SK-N-SH treated with all-trans-retinoic acid at 6 μM for 48 hours (cell line): ENCODE measurements around the gene SMAD6.

Experiments used
- ATAC-seq: fragments of 200-7000 bp; cut with Tn5 transposase; 3 replicates; pipeline ENCODE4 v1.9.1; 2020; ENCODE audit warnings: mild to moderate bottlenecking, moderate library complexity
- ARNTL ChIP-seq: fragments of 450-650 bp; formaldehyde crosslinking; IDR thresholded peaks from 2 replicates; pipeline ENCODE4 v1.5.0; 2020; ENCODE audit warnings: low read depth, mild to moderate bottlenecking, moderate library complexity, borderline replicate concordance
- BACH2 ChIP-seq: fragments of 250-450 bp; sonication (Bioruptor Pico); IDR thresholded peaks from 2 replicates; pipeline ENCODE4 v1.9.0; 2021; ENCODE audit warnings: mild to moderate bottlenecking, borderline replicate concordance
- CSDC2 ChIP-seq: fragments of 250-450 bp; sonication (Bioruptor Pico); IDR thresholded peaks from 2 replicates; pipeline ENCODE4 v1.5.0; 2020; ENCODE audit warnings: mild to moderate bottlenecking, moderate library complexity
- ESRRG ChIP-seq: fragments of 250-450 bp; sonication (Bioruptor Pico); IDR thresholded peaks from 2 replicates; pipeline ENCODE4 v1.6.1; 2021; ENCODE audit warnings: mild to moderate bottlenecking
- ISL1 ChIP-seq: fragments of 250-450 bp; sonication (Bioruptor Pico); IDR thresholded peaks from 2 replicates; pipeline ENCODE4 v2.1.2; 2022; ENCODE audit warnings: mild to moderate bottlenecking, moderate library complexity
- OSR1 ChIP-seq: fragments of 250-450 bp; sonication (Bioruptor Pico); IDR thresholded peaks from 2 replicates; pipeline ENCODE4 v1.8.0; 2022; ENCODE audit warnings: moderate library complexity, mild to moderate bottlenecking, inconsistent platforms
- PATZ1 ChIP-seq: fragments of 250-450 bp; sonication (Bioruptor Pico); IDR thresholded peaks from 2 replicates; pipeline ENCODE4 v1.8.0; 2020; ENCODE audit warnings: mild to moderate bottlenecking, moderate library complexity, borderline replicate concordance
- POU6F1 ChIP-seq: fragments of 250-450 bp; sonication (Bioruptor Pico); IDR thresholded peaks from 2 replicates; pipeline ENCODE4 v1.8.0; 2021; ENCODE audit warnings: low read depth, mild to moderate bottlenecking, moderate library complexity, borderline replicate concordance
- PPARA ChIP-seq: fragments of 250-450 bp; sonication (Bioruptor Pico); IDR thresholded peaks from 2 replicates; pipeline ENCODE4 v1.5.0; 2020; ENCODE audit warnings: mild to moderate bottlenecking, borderline replicate concordance
- RARB ChIP-seq: fragments of 250-450 bp; sonication (Bioruptor Pico); IDR thresholded peaks from 2 replicates; pipeline ENCODE4 v1.8.0; 2021; ENCODE audit warnings: mild to moderate bottlenecking, moderate library complexity
- SNAI2 ChIP-seq: fragments of 250-450 bp; sonication (Bioruptor Pico); IDR thresholded peaks from 2 replicates; pipeline ENCODE4 v1.5.0; 2020; ENCODE audit warnings: mild to moderate bottlenecking, moderate library complexity
- TCF4 ChIP-seq: fragments of 250-450 bp; sonication (Bioruptor Pico); IDR thresholded peaks from 2 replicates; pipeline ENCODE4 v1.8.0; 2021; ENCODE audit warnings: mild to moderate bottlenecking, moderate library complexity, borderline replicate concordance
- TOX ChIP-seq: fragments of 250-450 bp; sonication (Bioruptor Pico); IDR thresholded peaks from 2 replicates; pipeline ENCODE4 v1.8.0; 2021; ENCODE audit warnings: mild to moderate bottlenecking, moderate library complexity, borderline replicate concordance
- TSHZ2 ChIP-seq: fragments of 250-450 bp; sonication (Bioruptor Pico); IDR thresholded peaks from 2 replicates; pipeline ENCODE4 v1.5.0; 2020; ENCODE audit warnings: mild to moderate bottlenecking, moderate library complexity
- ZC3H10 ChIP-seq: fragments of 250-450 bp; sonication (Bioruptor Pico); IDR thresholded peaks from 2 replicates; pipeline ENCODE4 v1.5.1; 2021; ENCODE audit warnings: mild to moderate bottlenecking, moderate library complexity
- ZFP3 ChIP-seq: fragments of 250-450 bp; sonication (Bioruptor Pico); IDR thresholded peaks from 2 replicates; pipeline ENCODE4 v1.5.0; 2020; ENCODE audit warnings: mild to moderate bottlenecking, moderate library complexity
- ZFP30 ChIP-seq: fragments of 450-650 bp; formaldehyde crosslinking; IDR thresholded peaks from 2 replicates; pipeline ENCODE4 v1.5.0; 2022; ENCODE audit warnings: mild to moderate bottlenecking, moderate library complexity
- ZNF70 ChIP-seq: fragments of 450-650 bp; formaldehyde crosslinking; IDR thresholded peaks from 2 replicates; pipeline ENCODE4 v1.5.0; 2020; ENCODE audit warnings: mild to moderate bottlenecking, moderate library complexity
- ZNF8 ChIP-seq: fragments of 450-650 bp; formaldehyde crosslinking; IDR thresholded peaks from 2 replicates; pipeline ENCODE4 v1.5.0; 2020; ENCODE audit warnings: mild to moderate bottlenecking, moderate library complexity

Gene SMAD6

GRCh38 chr15:66778716-66779115 is 76.7 kb downstream of the SMAD6 start:
- ATAC-seq, result no peak
- TF ChIP-seq OSR1 (no peak), TOX (CRISPR knock-in tag) (no peak), ZC3H10 (CRISPR knock-in tag) (no peak), ARNTL (CRISPR knock-in tag) (no peak), ZFP30 (CRISPR knock-in tag) (no peak), ZNF70 (CRISPR knock-in tag) (no peak), PPARA (CRISPR knock-in tag) (no peak), POU6F1 (CRISPR knock-in tag) (no peak), SNAI2 (no peak), RARB (CRISPR knock-in tag) (no peak), ESRRG (CRISPR knock-in tag) (no peak), ZFP3 (no peak), ZNF8 (CRISPR knock-in tag) (no peak), PATZ1 (CRISPR knock-in tag) (no peak), TCF4 (no peak), BACH2 (CRISPR knock-in tag) (no peak), CSDC2 (CRISPR knock-in tag) (no peak), ISL1 (CRISPR knock-in tag) (no peak)

GRCh38 chr15:66779331-66780009 is 77.4 kb downstream of the SMAD6 start:
- TF ChIP-seq TOX (CRISPR knock-in tag) (no peak), POU6F1 (CRISPR knock-in tag) (no peak), ZNF70 (CRISPR knock-in tag) (no peak)

GRCh38 chr15:66780172-66780972 is 78.3 kb downstream of the SMAD6 start:
- ATAC-seq, result peak; percentile 76
- TF ChIP-seq ESRRG (CRISPR knock-in tag) (no peak), TSHZ2 (CRISPR knock-in tag) (no peak), TOX (CRISPR knock-in tag) (no peak), POU6F1 (CRISPR knock-in tag) (no peak), BACH2 (CRISPR knock-in tag) (no peak), ZC3H10 (CRISPR knock-in tag) (no peak), PPARA (CRISPR knock-in tag) (no peak), ZFP3 (no peak), SNAI2 (no peak)

More at GRCh38 chr15:66779331-66780009, 77.4 kb downstream of the SMAD6 start:
- ATAC-seq, result peak; percentile 40
